HG02885 (cell line): ENCODE measurements around the gene PILRB.
"Not testable (repeated sequence)": the region's sequence is repeated elsewhere in the genome, so short reads cannot be mapped to it uniquely, and the experiment has no call there.

Source experiments
- ATAC-seq: cut with Tn5 transposase; IDR thresholded peaks from one replicate; pipeline ENCODE4 v1.9.1; 2021; ENCODE audit warnings: mild to moderate bottlenecking; ENCODE audit not compliant: unreplicated experiment, poor library complexity

Gene PILRB

DNA sequence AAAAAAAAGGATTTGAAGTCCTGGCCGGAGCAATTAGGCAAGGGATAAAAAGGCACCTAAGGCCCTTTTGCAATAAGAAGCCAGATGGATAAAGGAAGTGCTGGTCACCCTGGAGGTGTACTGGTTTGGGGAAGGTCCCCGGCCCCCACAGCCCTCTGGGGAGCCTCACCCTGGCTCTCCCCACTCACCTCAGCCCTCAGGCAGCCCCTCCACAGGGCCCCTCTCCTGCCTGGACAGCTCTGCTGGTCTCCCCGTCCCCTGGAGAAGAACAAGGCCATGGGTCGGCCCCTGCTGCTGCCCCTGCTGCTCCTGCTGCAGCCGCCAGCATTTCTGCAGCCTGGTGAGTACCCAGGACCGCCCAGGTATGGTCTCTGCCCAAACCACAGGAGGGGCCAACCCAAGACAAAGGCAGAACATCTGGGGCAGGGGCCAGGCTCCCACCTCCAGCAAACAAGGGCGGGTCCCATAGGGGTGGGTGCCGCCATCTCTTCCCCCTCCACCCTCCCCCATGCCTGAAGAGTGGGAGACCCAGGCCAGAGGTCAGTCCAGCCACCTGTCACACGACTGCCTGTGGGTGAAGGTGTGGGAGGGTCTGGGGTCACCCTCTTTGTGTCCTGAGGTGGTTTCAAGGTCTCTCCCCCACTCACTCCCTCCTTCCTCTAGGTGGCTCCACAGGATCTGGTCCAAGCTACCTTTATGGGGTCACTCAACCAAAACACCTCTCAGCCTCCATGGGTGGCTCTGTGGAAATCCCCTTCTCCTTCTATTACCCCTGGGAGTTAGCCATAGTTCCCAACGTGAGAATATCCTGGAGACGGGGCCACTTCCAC lies at the start of gene PILRB:
PILRB (plus strand) TSS at position 91 of the 830 bp plus-strand sequence; CDS start at position 277, 186 bp downstream.
- no peak for ATAC-seq

DNA sequence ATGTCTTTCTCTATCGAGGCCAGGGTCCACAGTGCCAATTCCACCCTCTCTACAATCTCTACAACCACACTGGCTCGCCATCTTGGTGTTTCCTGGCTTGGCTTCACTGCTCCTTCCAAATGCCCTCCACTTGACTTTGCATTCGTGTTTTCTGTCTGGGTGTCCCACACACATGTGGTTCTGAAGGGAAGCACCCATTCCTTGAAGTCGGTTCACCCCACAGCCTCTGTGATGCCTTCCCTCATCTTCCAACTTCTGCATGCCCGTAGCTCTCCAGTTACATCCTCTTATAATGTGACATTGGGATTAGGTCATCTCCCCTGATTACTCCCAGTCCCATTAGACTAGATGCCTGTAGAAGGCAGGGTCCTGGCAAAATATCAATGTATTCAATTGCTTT lies 39.6 kb upstream of the PILRB start:
- not testable (repeated sequence) for ATAC-seq

DNA sequence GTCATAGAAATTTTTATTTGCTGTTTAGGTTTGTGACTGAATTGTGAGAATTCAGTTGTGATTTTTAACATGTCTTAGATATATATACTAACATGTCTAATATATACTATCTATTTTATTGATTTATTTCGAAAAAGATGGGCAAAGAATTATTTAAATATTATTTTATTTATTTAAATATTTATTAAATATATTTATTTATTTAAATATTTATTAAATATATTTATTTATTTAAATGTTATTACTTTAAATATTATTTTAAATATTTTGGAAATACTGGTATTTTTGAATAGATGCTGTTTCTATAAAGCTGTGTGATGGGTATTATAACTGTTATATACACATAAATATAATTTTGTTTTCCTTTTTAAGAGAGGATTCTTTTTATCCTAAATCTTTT lies 36.3 kb upstream of the PILRB start:
- ATAC-seq: not testable (repeated sequence)

DNA sequence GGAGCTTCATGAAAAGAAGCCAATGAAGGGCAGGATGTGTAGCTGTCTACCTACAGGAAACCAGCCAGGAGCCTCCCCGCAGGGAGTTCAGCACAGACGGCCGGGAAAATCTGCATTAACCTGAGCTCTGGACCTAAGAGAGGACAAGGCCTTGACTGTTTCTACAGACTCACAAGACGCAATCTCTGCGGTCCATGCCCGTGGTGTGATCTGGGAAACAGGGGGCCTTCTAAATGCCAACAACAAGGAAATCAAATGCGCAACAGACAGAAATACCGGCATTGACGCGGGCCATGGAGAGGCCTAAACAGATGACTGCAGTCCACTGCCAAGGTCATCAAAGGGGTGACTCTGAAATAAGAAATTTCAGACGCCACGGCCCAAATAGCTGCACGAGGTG lies 33.7 kb upstream of the PILRB start:
- ATAC-seq: not testable (repeated sequence)

GRCh38 chr7:100325671-100326070 lies 32.2 kb upstream of the PILRB start:
- ATAC-seq: not testable (repeated sequence)

- not testable (repeated sequence) for ATAC-seq
These were observed 31.0 kb upstream of the PILRB start for GRCh38 chr7:100326914-100327313.

DNA sequence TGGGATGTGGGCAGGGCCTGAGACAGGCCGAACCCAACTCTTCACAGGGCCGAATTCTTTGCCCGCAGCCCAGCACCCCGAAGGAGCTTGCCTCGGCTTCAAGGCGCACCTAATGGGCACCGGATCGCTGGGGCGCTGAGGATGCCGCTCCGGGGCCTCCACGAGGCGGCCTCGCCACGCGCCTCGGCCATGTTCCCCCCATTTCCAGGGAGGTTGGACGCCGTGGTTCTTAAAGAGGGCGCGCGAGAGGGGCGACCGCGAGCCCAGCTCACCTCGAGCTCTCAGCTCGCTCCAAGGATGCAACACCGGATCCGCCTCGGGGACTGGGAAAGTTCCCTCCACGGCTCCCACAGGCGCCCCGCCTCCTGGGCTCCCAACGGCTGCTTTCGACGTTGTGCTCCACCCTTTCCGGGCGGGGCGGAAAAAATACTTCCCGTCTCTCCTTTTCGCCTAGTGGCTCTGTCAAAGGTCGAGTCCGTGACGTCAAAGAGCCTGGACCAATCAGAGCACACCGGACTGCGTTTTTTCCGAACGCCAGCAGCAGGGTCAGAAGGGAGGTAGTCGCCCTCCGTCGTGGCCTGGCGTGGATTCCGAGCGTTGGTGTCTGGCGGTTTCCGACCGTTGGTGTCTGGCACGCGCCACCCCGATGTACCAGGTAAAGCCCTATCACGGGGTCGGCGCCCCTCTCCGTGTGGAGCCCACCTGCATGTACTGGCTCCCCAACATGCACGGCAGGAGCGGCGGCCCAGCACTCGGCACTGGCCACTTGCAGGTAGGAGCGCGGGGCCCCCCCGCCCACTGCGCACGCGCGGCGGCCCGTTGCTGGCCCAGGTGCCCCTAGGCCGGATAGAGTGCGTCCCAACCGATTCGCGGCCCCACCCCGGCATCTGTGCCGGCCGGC lies 22.1 kb upstream of the PILRB start:
- ATAC-seq: peak; percentile 95

DNA sequence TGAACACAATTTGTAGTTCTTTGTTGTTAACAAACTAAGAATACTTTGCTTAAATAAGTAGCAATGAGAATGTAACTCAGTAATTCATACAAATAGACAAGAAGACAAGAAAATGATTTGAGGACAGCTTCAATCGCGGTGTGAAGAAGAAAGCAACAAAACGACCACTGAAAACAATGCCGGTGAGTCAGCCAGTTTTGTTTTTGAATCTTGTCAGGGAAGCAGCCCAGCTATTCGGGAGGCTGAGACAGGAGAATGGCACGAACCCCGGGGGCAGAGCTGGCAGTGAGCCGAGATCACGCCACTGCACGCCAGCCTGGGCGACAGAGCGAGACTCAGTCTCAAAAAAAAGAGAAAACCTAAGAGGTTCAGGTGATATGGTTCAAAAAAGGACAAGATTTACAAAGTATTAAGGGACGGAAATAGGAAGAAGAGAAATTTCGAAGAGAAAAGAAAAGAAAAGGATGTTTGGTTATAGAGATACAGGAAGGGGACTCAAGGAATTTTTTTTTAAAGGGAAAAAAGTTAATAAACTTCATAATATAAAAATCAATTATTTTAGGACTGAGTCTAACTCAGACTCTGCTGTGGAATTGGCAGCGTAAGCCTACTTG lies 19.7 kb upstream of the PILRB start:
- ATAC-seq: not testable (repeated sequence)

DNA sequence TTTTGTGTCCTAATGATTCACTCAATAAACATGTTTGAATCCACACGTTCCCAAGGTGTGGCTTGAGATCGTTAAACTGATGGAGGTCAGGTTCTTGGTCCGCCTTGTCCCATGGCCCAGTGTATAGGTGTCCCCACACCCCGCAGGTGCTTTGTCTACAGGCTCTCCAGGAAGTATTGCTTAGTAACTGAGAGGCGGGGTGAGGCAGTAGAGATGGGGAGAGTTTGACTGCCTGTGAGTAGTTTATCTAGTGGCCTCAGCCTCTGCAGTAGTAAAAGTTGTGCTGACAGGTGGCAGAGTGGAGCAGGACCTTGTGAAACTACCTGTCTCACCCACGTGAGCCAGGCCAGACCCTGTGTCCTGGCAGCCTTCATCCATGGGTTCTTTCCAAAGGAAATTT lies 16.6 kb upstream of the PILRB start:
- not testable (repeated sequence) for ATAC-seq

DNA sequence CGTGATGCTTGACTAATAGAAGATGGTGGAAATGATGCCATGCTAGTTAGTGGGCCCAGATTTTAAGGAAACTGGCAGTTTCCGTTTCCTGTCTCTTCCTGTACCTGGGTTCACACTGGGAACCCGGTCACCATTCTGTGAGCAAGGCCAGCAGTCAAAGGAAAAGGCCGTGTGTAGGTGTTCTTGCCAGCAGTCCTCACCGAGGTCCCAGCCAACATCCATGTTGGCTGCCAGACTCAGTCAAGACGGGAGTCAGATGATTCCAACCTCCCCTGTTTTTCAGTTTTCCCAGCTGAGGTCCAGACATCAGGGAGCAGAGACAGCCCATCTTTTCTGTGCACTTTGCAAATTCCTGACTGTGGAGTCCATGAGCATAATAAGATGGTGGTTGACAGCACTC lies 15.2 kb upstream of the PILRB start:
- no peak for ATAC-seq

DNA sequence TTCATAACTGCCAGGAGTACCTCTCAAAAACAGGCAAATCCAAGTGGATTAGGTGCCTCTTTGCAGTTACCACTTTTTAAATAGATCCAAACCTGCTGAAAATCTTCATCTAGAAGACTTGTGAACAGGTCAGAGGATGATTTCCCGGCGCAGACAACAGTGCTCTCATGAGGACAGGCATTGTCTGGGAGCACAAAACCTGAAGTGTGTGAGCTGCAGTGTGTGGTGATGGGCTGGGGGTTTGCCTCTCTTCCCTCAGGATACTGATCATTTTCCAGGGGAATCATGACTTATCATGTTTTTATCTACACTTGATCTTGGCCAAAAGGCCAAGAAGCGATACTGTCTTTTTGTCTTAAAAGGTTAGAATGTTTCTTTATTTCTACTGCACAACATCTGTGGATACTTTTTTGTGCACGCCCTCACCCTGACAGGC lies 13.8 kb upstream of the PILRB start:
- ATAC-seq: not testable (repeated sequence)

- ATAC-seq: peak; percentile 87
These were observed 13.2 kb upstream of the PILRB start for GRCh38 chr7:100344560-100345287.

DNA sequence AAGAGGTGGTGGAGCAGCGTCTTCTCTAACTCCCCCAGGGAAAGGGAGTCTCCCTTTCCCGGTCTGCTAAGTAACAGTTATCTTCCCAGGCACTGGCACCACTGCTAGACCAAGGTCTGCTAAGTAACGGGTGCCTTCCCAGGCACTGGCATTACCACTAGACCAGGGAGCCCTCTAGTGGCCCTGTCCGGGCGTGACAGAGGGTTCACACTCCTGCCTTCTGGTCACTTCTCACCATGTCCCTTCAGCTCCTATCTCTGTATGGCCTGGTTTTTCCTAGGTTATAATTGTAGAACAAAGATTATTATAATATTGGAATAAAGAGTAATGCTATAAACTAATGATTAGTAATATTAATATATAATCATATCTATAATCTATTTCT lies 12.6 kb upstream of the PILRB start:
- peak; percentile 36 for ATAC-seq

GRCh38 chr7:100346921-100347320 lies 11.0 kb upstream of the PILRB start:
- ATAC-seq: no peak

- ATAC-seq: no peak
These were observed 9.1 kb upstream of the PILRB start for GRCh38 chr7:100348805-100349204.

DNA sequence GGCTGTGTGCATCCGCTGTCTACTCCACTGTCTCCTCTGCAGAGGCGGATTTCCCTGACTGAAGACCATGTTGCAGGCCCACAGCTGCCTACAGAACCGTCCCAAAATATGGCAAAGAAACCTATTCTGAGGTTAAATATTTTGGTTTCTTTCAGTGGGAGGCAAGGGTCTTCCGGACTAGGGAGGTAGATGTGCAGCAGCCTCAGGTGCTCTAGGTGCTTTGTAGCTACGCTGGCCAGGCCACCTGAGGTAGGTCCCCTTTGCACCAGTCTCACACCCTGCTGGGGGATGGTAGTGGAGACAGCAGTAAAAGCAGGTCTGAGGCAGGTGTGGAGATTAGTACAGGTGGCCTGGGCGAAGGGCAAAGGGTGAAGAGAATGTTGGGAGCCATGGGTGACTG lies 8.2 kb upstream of the PILRB start:
- ATAC-seq: no peak

- ATAC-seq: no peak
These were observed 6.3 kb upstream of the PILRB start for GRCh38 chr7:100351657-100352058.

GRCh38 chr7:100352230-100352781 lies 5.6 kb upstream of the PILRB start:
- not testable (repeated sequence) for ATAC-seq

GRCh38 chr7:100352984-100353684 lies 4.8 kb upstream of the PILRB start:
- no peak for ATAC-seq
